Fibroblast of lung (primary cell): ENCODE measurements around the gene DNAH3. TPM values are rescaled to one million over a fixed set of nuclear protein-coding genes. Genes with fewer than 3 reads are reported as not detected.

ENCODE experiments used
- DNase-seq, 2 donors: peaks; one replicate each; pipeline versions ENCODE4 v3.0.0 to v3.0.0-alpha.2; 2010; ENCODE audit warnings: low read depth in 2 of 2
- H2AFZ ChIP-seq: 2 replicates; pipeline ENCODE4 v1.5.1; 2012; ENCODE audit warnings: low read length, control low read depth, inconsistent platforms
- H3K27ac ChIP-seq: 2 replicates; pipeline ENCODE4 v1.5.1; 2011; ENCODE audit warnings: low read length, control low read depth; ENCODE audit not compliant: insufficient read depth
- H3K27me3 ChIP-seq: 2 replicates; pipeline ENCODE4 v1.5.1; 2011; ENCODE audit warnings: mild to moderate bottlenecking, low read length; ENCODE audit not compliant: control insufficient read depth, insufficient read depth
- H3K36me3 ChIP-seq: 2 replicates; pipeline ENCODE4 v1.5.1; 2011; ENCODE audit warnings: low read length; ENCODE audit not compliant: control insufficient read depth, insufficient read depth
- H3K4me1 ChIP-seq: 2 replicates; pipeline ENCODE4 v1.5.1; 2011; ENCODE audit warnings: low read length; ENCODE audit not compliant: control insufficient read depth, insufficient read depth; ENCODE audit errors: extremely low read depth
- H3K4me2 ChIP-seq: 2 replicates; pipeline ENCODE4 v1.5.1; 2011; ENCODE audit warnings: low read length, control low read depth; ENCODE audit not compliant: insufficient read depth; ENCODE audit errors: extremely low read depth
- H3K4me3 ChIP-seq, 4 experiments: fragments of 200-600 bp in 1 of 4; sonication (generic) in 1 of 4; replicated peaks in 1 of 4; 2 replicates each; pipeline ENCODE4 v1.5.1; 2011 to 2016; ENCODE audit warnings: low read length in 4 of 4, low read depth in 3 of 4, mild to moderate bottlenecking in 3 of 4, control low read depth in 2 of 4, inconsistent platforms in 1 of 4, mixed read lengths in 1 of 4; ENCODE audit not compliant: insufficient read depth in 1 of 4; ENCODE audit errors: control extremely low read depth in 1 of 4
- H3K79me2 ChIP-seq: 2 replicates; pipeline ENCODE4 v1.5.1; 2012; ENCODE audit warnings: mild to moderate bottlenecking, low read length, inconsistent platforms; ENCODE audit not compliant: control insufficient read depth, insufficient read depth
- H3K9ac ChIP-seq: 2 replicates; pipeline ENCODE4 v1.5.1; 2011; ENCODE audit warnings: mild to moderate bottlenecking, low read length, control low read depth; ENCODE audit not compliant: insufficient read depth
- H3K9me3 ChIP-seq: 2 replicates; pipeline ENCODE4 v1.5.1; 2012; ENCODE audit warnings: low read depth, low read length; ENCODE audit not compliant: control insufficient read depth, insufficient read depth
- H4K20me1 ChIP-seq: 2 replicates; pipeline ENCODE4 v1.5.1; 2011; ENCODE audit warnings: low read length; ENCODE audit not compliant: control insufficient read depth, insufficient read depth; ENCODE audit errors: extremely low read depth
- CTCF ChIP-seq, 2 donors: IDR thresholded peaks in 1 of 2; conservative IDR thresholded peaks in 1 of 2; 1 replicate in 1 of 2; 2 replicates in 1 of 2; pipeline ENCODE4 v1.5.1; 2011 to 2012; ENCODE audit warnings: low read length in 2 of 2, control low read depth in 1 of 2, inconsistent platforms in 1 of 2, low read depth in 1 of 2, mild to moderate bottlenecking in 1 of 2
- EZH2 ChIP-seq: IDR thresholded peaks from 2 replicates; pipeline ENCODE4 v1.5.1; 2012; ENCODE audit warnings: low read length, control low read depth, mild to moderate bottlenecking; ENCODE audit errors: missing control alignments
- polyA plus RNA-seq, 2 donors: library from polyadenylated mRNA; depleted of rRNA in 1 of 2; stranded (reverse) in 1 of 2; unstranded in 1 of 2; fragments of >200 nt; gene quantifications; 2 replicates each; pipeline ENCODE4 v1.2.1, GENCODE V29; 2011 to 2012; ENCODE audit warnings: missing spikeins in 1 of 2
- total RNA-seq: library from RNA; depleted of rRNA; stranded (reverse); fragments of >200 nt; gene quantifications from 2 replicates; pipeline ENCODE4 v1.2.1, GENCODE V29; 2014

The DNAH3 gene
- total and polyA plus RNA-seq, 2 donors (not counting 1 experiment from before 2014, with no cell fraction given), result not detected

- H3K27me3 ChIP-seq, result peaks cover 4% of the 10 kb centered on the region
- H3K9ac ChIP-seq, result no peak overlapping the region
- no peak overlapping the region for H3K4me2 ChIP-seq
- H2AFZ ChIP-seq, result no peak overlapping the region
- DNase-seq, result no peak
- H3K79me2 ChIP-seq, result no peaks in the 10 kb centered on the region
- no peaks in the 10 kb centered on the region for H3K36me3 ChIP-seq
- H3K27ac ChIP-seq, result no peak overlapping the region
- no peaks in the 10 kb centered on the region for H4K20me1 ChIP-seq
- no peaks in the 10 kb centered on the region for H3K4me1 ChIP-seq
- H3K4me3 ChIP-seq, result no peak overlapping the region
- no peaks in the 10 kb centered on the region for H3K9me3 ChIP-seq
- no peak for TF ChIP-seq CTCF (conservative IDR thresholded peaks at IDR 0.05 in 1 of 2, IDR thresholded peaks at IDR 0.05 in 1 of 2; ENCODE audit: low read depth in 1 of 2, low read length in 2 of 2)
- no peak for TF ChIP-seq EZH2
Measured at GRCh38 chr16:20971401-20971800, 179.2 kb downstream of the DNAH3 start.

GRCh38 chr16:20969386-20969785 lies 181.3 kb downstream of the DNAH3 start:
- Histone ChIP-seq H3K36me3 (no peaks in the 10 kb centered on the region), H3K4me3 (no peak overlapping the region), H2AFZ (no peak overlapping the region), H3K9me3 (no peaks in the 10 kb centered on the region), H3K27me3 (peaks cover 9% of the 10 kb centered on the region), H3K4me2 (no peak overlapping the region), H4K20me1 (no peaks in the 10 kb centered on the region), H3K4me1 (no peaks in the 10 kb centered on the region), H3K9ac (no peak overlapping the region), H3K27ac (no peak overlapping the region), H3K79me2 (no peaks in the 10 kb centered on the region)
- TF ChIP-seq EZH2, result no peak
- no peak for TF ChIP-seq CTCF (conservative IDR thresholded peaks at IDR 0.05 in 1 of 2, IDR thresholded peaks at IDR 0.05 in 1 of 2; ENCODE audit: low read depth in 1 of 2, low read length in 2 of 2)
- no peak for DNase-seq

GRCh38 chr16:20968765-20969164 lies 181.9 kb downstream of the DNAH3 start:
- no peak for DNase-seq
- Histone ChIP-seq H3K9me3 (no peaks in the 10 kb centered on the region), H4K20me1 (no peaks in the 10 kb centered on the region), H3K79me2 (no peaks in the 10 kb centered on the region), H3K9ac (no peak overlapping the region), H3K27ac (no peak overlapping the region), H3K4me1 (no peaks in the 10 kb centered on the region), H3K4me3 (no peak overlapping the region), H3K27me3 (peaks cover 9% of the 10 kb centered on the region), H3K4me2 (no peak overlapping the region), H2AFZ (no peak overlapping the region), H3K36me3 (no peaks in the 10 kb centered on the region)
- TF ChIP-seq EZH2, result no peak
- TF ChIP-seq CTCF (conservative IDR thresholded peaks at IDR 0.05 in 1 of 2, IDR thresholded peaks at IDR 0.05 in 1 of 2; ENCODE audit: low read depth in 1 of 2, low read length in 2 of 2), result no peak
